ENCODE results near the gene LAMA2.

DNA sequence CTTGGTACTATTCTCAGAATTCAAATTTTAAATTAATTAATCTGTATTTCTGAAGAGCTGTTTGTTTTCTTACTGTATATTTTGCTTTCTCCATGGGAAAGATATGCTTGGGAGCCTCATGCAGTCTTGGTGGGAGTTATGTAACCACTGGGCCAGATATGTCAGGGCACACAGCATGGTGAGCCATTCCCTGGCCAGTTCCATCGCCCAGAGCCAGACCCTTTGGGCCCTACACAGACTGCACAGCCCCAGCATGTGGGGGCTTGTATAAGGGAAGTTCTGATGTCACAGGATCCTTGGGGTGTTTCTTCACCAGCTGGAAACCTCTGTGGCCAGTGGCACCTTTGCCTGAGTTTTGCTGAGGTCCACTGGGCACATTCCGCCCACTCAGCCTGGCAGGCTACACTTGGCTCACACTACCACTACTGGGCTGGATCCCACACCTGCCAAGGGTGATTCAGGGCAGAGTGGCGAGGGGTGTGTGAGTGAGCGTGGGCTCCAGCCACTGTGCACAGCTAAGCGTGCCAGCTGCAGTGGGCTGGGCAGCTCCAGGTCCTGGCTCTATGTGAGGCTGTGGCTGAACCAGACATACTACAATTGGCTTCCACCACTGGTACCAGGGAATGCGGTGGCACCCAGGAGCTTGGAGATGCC is 533.5 kb downstream of the LAMA2 start:
- TF ChIP-seq EP300 (conservative IDR thresholded peaks at IDR 0.05; ENCODE audit: poor library complexity, severe bottlenecking) (no peak), TAF1 (IDR thresholded peaks at IDR 0.05; ENCODE audit: low read depth) (no peak), EZH2 (IDR thresholded peaks at IDR 0.05; ENCODE audit: borderline replicate concordance, insufficient read depth, low read length, poor library complexity, severe bottlenecking) (no peak), POLR2AphosphoS5 (IDR thresholded peaks at IDR 0.05) (no peak), SMC3 (conservative IDR thresholded peaks at IDR 0.05; ENCODE audit: poor library complexity) (no peak), MXI1 (conservative IDR thresholded peaks at IDR 0.05; ENCODE audit: poor library complexity, severe bottlenecking) (no peak), RAD21 (conservative IDR thresholded peaks at IDR 0.05) (no peak)
- TF ChIP-seq, protein P1, sequence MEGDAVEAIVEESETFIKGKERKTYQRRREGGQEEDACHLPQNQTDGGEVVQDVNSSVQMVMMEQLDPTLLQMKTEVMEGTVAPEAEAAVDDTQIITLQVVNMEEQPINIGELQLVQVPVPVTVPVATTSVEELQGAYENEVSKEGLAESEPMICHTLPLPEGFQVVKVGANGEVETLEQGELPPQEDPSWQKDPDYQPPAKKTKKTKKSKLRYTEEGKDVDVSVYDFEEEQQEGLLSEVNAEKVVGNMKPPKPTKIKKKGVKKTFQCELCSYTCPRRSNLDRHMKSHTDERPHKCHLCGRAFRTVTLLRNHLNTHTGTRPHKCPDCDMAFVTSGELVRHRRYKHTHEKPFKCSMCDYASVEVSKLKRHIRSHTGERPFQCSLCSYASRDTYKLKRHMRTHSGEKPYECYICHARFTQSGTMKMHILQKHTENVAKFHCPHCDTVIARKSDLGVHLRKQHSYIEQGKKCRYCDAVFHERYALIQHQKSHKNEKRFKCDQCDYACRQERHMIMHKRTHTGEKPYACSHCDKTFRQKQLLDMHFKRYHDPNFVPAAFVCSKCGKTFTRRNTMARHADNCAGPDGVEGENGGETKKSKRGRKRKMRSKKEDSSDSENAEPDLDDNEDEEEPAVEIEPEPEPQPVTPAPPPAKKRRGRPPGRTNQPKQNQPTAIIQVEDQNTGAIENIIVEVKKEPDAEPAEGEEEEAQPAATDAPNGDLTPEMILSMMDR (IDR thresholded peaks at IDR 0.05; ENCODE audit: poor library complexity, severe bottlenecking), result no peak
- TF ChIP-seq, protein P2, sequence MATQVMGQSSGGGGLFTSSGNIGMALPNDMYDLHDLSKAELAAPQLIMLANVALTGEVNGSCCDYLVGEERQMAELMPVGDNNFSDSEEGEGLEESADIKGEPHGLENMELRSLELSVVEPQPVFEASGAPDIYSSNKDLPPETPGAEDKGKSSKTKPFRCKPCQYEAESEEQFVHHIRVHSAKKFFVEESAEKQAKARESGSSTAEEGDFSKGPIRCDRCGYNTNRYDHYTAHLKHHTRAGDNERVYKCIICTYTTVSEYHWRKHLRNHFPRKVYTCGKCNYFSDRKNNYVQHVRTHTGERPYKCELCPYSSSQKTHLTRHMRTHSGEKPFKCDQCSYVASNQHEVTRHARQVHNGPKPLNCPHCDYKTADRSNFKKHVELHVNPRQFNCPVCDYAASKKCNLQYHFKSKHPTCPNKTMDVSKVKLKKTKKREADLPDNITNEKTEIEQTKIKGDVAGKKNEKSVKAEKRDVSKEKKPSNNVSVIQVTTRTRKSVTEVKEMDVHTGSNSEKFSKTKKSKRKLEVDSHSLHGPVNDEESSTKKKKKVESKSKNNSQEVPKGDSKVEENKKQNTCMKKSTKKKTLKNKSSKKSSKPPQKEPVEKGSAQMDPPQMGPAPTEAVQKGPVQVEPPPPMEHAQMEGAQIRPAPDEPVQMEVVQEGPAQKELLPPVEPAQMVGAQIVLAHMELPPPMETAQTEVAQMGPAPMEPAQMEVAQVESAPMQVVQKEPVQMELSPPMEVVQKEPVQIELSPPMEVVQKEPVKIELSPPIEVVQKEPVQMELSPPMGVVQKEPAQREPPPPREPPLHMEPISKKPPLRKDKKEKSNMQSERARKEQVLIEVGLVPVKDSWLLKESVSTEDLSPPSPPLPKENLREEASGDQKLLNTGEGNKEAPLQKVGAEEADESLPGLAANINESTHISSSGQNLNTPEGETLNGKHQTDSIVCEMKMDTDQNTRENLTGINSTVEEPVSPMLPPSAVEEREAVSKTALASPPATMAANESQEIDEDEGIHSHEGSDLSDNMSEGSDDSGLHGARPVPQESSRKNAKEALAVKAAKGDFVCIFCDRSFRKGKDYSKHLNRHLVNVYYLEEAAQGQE (IDR thresholded peaks at IDR 0.05; ENCODE audit: borderline replicate concordance), result no peak
